ENCODE data around the gene LARP4.
A peak's percentile ranks its signal among the peaks of the same experiment; 100 is the strongest.
"Not testable (repeated sequence)": the region's sequence is repeated elsewhere in the genome, so short reads cannot be mapped to it uniquely, and the experiment has no call there.

LARP4 gene

DNA sequence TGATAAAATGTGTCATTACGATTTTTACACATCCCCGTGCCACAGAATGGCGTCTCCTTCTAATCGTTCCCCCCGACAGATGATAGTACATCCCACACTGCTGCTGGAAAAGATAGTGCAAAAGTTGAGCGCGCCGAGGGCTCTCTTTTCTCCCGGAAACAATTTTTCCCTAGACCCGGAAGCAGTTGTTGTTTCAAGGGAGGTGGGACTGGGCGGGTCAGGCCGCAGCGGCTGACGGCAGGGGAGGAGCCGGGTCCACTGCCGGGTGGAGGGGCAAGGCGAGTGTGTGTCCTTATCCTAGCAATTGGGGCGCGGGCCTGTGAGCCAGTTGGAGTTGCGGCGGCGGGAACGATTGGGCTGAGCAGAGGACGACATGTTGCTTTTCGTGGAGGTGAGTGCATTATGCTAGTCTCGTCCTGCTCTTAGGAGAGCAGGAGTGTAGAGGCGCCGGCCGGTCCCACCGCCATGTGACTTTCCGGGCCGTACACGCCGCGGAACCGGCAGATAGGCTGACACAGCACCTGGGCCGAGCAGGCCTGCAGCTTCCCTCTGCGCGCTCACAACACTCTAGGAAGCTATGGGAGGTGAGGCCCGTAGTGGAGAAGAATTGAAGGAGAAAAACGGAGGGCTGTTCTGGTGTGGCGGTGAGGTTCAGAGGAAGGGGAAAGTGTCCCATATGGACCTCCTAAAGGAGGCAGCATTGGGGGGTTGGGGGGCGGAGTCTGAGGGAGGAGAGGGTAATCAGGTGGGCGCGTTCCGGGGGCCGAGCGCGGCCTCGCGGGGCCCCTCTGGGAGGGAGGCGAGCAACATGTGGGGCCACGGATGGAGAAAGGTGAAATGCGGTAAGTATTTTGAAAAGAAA is at the start of gene LARP4:
TSS of gene LARP4 (plus strand) at position 248 of the 862 bp plus-strand sequence. CDS start at position 374, 126 bp downstream.
- DNase-seq (ENCODE audit: low read depth), result peak; percentile 75

DNA sequence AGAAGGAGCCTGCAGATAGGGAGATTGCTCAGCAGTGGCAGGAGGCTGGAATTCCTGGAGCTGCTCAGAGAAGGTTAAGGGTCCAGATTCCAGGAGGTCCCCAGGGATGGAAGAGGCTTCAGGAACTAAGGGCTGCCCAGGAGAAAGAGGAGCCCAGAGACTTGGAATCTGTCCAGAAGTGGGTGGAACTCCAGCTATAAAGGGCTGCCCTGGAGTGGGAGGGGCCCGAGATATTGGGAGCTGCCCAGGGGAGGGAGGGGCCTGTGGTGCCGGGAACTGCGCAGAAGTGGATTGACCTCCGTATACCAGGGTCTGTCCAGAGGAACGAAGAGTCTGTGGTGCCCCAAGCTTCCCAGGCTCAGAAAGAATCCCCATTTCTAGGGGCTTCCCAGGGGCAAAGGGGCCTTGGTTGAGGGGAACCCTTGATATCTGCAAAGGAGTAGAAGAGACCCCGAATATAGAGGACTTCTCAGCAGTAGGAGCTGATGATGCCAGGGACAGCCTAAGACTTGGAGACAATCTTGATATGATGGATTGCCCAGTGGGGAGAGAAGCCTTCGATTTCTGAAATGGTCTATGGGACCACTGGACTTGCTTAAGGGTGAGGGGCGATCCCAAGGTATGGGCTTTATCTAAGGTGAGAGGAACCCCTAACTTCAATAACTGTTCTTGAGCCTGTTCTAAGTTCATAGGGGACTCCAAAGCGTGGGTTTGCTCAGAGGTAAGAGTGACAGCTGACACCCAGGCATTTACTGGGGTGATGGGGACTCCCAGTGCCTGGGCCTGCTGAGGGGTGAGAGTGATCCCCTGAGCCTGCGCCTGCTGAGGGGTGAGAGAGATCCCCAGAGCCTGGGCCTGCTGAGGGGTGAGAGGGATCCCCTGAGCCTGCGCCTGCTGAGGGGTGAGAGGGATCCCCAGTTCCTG is 49.3 kb upstream of the LARP4 start:
- DNase-seq (ENCODE audit: low read depth), result no peak

DNA sequence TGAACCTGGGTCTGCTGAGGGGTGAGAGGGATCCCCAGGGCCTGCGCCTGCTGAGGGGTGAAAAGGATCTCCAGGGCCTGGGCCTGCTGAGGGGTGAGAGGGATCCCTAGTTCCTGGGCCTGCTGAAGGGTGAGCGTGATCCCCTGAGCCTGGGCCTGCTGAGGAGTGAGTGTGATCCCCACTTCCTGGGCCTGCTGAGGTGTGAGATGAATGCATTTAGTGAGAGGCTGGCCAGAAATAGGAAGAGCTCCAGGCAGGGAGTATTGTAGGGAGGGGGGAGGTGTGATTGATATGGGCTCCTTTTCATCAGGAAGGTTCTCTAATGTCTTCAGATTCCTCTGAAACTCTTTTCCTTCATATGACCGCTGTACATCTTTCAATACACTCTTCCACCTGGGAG is 47.3 kb upstream of the LARP4 start:
- no peak for DNase-seq (ENCODE audit: low read depth)

DNA sequence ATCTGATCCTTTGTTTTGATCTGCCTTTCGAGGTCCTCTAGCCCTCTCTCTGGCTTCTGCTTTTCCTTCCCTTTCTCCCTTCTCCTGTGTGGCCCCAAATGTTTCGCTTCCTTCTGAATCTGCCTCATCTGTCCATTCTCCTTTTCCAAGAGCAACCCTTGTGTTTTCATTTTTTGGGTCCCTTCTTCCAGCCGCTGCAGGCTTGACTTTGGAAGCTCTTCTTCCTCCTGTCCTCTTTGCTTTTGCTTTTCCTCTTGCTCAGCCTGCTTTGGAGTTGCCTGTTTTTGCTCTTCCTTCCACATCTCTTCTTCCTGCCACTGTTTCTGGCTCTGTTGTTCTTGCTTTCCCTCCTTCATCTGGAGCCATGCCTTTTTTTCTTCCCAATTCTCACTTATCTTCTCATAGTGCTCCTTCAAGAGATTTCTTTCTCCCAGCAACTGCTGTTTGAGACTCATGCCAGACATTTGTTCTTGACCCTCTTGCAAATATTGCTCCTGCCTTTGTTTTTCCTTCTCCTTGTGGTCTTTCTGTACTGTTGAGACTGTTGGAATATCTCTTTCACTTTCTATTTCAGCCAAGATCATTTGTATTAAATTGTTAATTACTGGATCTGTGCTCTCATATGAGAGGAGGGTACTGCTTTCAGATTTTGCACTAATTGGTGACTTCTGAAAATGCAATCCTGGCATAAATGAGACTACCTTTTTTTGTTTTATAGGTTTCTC is 46.7 kb upstream of the LARP4 start:
- DNase-seq (ENCODE audit: low read depth), result no peak

DNA sequence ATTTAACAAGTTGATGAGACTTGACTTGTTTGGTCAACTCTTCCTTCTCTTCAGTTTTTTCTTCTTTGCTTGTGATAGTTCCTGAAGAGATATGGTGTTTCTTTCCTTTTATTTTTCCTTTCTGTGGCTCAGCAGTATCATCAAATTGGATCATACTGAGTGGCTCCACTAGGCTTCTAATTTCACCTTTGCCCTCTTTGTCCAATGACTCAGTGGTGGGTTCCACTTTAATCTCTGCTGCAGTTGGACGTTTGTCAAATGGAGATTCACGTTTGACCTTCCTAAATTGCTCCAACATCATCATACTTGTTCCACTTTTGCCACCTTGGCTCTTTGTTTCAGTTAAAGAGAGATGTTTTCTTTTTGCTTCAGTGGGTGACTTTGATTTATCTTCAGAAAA is 45.8 kb upstream of the LARP4 start:
- DNase-seq (ENCODE audit: low read depth), result no peak

DNA sequence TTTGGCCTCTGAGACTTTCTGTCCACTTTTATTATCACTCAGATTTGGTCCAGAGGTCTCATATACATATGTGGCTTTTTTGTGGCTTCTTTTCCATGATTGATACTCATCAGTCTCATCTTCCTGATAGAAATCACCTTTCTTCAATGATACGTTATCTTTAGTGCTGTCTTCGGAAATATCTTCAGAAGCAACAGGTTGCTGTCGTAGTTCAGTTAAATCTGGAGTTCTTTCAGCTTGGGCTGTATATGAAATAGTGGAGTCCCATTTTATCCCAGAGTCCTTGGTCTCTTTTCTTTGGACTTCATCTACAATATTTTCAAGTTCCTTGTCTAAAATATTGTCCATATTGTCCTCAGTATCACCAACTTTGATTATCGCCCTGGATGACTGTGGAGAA is 45.3 kb upstream of the LARP4 start:
- no peak for DNase-seq (ENCODE audit: low read depth)

DNA sequence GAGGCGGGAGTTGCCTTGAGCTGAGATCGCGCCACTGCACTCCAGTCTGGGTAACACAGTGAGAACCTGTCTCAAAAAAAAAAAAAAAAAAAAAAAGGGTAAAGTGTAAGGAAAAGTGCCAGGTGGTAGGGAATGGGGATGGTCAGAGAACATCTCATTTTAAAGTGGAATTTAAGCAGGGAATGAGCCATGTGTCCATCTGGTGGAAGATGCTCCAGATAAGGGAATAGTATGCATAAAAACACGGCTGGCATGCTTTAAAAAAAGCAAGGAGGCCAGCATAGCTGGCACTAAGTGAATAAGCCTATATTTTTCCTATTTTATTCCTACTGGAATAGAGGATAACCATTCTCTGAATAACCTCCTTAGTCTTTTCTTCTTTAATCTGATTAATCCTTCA is 38.0 kb upstream of the LARP4 start:
- no peak for DNase-seq (ENCODE audit: low read depth)

DNA sequence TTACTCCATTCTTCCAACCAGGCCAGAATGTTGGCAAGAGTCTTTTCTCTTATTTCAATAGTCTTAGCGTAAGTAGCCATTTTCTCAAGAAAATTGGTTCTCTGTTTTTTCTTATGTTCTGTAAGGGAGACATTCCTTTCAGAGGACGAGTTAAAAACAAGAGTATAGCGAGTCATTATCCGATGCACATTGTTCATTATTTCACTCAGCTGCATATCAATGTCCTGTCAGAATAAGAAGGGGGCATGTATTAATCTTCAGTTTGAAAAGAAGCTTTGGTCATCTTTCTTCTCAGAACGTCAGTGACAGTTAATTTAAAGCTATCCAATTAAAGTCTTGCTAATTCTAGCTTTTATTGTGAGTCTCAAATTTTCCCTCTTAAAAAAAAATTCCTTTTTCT is 37.5 kb upstream of the LARP4 start:
- no peak for DNase-seq (ENCODE audit: low read depth)

DNA sequence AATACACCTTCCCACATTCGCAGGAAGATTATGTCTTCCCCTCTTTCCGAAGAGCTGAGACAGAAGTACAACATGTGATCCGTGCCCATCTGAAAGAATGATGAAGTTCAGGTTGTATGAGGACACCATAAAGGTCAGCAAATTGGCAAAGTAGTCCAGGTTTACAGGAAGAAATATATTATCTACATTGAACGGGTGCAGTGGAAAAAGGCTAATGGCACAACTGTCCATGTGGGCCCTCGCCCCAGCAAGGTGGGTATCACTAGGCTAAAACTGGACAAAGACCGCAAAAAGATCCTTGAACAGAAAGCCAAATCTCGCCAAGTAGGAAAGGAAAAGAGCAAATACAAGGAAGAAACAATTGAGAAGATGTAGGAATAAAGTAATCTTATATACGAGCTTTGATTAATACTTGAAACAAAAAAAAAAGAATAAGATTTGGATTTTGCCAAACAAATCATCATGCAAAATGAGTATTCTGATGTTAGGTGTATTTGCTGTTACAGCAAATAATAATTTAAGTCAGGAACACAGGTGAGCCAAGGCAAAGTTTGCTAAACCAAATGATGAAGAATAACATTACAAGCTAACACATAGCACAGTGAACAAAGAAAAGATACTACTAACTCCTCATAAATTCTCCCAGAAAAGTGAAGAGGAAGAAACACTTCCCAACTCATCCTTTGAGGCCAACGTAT is 34.8 kb upstream of the LARP4 start:
- DNase-seq (ENCODE audit: low read depth), result no peak

DNA sequence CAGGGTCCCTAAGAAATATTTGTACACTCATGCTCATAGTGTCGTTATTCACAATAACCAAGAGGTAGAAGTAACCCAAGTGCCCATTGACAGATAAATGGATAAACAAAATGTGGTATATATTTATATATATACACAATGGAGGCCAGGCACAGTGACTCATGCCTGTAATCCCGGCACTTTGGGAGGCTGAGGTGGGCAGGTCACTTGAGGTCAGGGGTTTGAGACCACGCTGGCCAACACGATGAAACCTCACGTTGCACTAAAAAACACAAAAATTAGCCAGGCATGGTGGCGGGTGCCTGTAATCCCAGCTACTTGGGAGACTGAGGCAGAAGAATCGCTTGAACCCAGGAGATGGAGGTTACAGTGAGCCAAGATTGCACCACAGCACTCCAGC is 30.0 kb upstream of the LARP4 start:
- DNase-seq (ENCODE audit: low read depth), result not testable (repeated sequence)

DNA sequence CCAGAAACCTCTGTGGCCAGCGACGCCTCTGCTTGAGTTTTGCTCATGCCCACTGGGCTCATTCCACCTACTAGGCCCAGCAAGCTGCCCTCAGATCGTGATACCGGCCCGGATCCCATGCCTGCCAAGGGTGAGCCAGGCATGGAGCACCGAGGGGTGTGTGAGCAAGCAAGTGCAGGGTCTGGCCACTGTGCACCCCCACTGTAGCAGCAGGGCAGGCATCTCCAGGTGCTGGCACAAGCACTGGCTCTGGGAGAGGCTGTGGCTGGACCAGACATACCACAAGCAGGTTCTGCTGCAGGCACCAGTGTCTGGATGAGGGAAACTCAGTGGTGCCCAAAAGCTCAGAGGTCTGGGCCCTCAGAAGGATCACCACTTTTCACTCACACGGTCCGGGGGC is 24.9 kb upstream of the LARP4 start:
- no peak for DNase-seq (ENCODE audit: low read depth)

DNA sequence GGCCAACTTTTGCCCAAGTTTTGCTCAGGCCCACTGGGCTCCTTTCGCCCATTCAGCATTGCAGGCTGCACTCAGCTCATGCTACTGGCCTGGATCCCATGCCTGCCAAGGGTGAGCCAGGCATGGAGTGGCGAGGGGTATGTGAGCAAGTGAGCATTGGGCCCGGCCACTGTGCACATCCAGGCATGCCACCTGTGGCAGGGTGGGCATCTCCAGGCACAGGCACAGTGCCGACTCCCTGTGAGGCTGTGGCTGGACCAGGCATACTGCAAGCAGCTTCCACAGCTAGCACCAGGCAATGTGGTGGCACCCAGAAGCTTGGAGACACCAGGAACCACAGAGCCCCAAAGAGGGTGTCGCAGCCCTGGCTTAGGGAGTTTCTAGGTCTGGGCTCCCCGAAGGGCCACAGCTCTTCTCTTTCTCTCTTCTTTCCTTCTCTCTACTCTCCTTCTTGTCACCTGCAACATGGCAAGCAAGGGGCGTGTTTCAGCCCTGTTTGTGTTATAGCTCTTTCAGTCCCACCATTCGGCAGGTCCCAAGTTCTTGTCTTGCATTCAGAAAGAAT is 19.8 kb upstream of the LARP4 start:
- no peak for DNase-seq (ENCODE audit: low read depth)

DNA sequence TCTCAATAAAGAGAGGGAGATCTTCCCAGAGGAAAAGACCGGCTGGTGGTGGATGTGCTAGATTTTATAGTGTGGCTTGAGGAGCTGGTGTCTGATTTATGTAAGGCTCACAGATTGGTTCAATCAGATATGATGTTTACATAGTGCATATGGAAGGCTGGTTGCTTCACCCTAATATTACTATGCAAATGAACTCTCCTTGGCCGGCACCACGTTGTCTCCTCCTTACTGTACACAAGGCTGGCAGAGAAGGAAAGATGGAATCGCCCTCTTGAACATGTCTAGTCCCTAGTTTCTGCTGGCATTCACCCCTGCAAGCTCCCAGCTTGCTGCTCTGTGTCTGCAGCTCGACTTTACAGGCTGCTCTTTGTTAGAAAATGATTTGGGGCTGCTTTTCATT is 13.2 kb upstream of the LARP4 start:
- no peak for DNase-seq (ENCODE audit: low read depth)

DNA sequence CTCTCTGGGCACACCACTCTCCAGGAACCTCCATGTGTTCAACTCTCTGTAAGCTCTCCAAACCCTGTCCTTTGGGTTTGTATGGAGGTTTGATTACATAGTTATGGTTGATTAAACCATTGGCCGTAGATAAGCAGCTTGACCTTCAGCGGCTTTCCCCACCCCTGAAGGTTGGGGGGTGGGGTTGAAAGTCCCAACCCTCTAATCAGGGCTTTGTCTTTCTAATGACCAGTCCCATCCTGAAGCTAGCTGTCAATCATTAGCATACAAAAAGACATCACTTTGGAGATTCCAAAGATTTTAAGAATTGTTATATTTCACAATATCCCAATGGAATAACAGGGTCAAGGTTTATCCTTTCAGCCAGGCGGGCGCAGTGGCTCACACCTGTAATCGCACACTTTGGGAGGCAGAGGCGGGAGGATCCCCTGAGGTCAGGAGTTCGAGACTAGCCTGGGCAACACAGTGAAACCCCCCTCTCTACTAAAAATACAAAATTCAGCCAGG is 12.7 kb upstream of the LARP4 start:
- no peak for DNase-seq (ENCODE audit: low read depth)

DNA sequence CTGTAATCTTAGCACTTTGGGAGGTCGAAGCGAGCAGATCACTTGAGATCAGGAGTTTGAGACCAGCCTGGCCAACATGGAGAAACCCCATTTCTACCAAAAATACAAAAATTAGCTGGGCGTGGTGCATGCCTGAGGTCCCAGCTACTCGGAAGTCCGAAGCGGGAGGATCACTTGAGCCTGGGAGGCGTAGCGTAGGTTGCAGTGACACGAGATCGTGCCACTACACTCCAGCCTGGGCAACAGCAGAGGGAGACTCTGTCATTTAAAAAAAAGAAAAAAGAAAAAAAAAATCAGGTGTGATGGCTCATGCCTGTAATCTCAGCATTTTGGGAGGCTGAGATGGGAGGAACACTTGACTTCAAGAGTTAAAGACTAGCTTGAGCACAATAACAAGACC is 11.9 kb upstream of the LARP4 start:
- not testable (repeated sequence) for DNase-seq (ENCODE audit: low read depth)

DNA sequence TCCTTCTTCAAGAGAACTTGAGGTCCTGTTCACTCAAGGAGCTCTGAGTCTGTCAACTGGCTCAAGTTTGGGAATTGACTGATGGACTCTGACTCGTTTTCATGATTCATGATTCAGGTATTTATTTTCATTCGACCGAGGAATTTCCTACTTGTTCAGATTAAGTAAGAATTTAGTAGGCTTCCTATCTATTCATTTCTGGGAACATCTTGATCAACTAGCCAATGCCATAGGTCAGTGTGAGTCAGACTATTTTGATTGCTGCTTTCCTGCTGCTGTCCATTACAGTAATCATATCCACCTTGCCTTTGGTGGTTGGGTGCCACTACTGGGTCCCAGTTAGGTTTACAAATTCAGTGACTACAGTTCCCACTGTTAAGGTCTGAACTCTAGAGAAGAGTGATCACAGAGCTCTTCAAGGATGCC is 10.4 kb upstream of the LARP4 start:
- no peak for DNase-seq (ENCODE audit: low read depth)

DNA sequence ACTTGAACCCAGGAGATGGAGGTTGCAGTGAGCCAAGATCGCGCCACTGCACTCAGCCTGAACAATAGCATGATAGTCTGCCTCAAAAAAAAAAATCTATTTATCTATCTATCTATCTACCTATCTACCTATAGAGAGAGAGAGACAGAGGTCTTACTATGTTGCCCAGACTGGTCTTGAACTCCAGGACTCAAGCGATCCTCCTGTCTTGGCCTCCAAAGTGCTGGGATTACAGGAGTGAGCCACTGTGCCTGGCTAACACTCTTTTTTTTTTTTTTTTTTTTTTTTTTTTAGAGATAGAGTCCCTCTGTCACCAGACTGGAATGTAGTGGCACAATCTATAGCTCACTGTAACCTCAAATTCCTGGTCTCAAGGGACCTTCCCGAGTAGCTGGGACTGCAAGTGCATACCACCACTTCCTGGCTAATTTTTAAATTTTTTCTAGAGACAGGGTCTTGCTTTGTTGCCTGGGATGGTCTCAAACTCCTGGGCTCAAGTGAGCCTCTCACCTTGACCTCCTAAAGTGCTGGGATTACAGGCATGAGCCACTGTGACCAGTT is 6.1 kb upstream of the LARP4 start:
- DNase-seq (ENCODE audit: low read depth), result no peak

DNA sequence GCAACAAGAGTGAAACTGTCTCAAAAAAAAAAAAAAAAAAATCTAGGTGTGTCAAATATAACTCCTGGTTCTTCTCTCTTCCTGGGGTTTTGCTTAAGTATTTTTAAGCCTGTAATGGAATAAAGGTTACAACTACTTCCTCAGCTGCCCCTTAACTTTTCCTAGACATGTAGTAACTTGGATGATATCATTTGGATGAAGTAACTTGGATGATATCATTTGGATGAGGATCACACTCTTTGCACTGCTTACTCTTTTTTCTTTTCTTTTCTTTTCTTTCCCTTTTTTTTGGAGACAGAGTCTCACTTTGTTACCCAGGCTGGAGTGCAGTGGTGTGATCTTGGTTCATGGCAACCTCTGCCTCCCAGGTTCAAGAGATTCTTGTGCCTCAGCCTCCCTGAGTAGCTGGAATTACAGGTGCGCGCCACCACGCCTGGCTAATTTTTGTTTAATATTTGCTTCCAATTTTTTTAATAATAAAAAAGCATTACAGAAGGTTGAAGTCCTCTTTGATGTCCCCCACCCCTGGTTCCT is 3.5 kb upstream of the LARP4 start:
- DNase-seq (ENCODE audit: low read depth), result no peak

DNA sequence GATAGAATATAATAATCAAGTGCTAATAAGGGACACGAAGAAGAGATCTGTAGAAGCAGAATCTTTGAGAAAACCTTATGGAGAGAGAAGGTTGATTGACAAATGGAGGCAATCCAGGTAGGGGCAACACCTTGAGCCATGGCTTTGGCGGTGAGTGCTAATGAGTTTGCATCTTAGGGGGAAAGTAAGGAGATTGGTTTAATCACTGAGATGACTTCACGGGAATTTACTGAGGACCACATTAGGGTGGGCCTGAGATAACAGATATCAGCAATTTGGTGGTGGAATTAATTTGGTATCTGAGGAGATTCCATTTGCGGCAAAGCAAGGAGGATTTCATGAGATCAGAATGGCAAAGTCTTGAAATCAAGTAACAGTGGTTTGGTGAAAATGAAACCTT is 1.8 kb upstream of the LARP4 start:
- DNase-seq (ENCODE audit: low read depth), result no peak

DNA sequence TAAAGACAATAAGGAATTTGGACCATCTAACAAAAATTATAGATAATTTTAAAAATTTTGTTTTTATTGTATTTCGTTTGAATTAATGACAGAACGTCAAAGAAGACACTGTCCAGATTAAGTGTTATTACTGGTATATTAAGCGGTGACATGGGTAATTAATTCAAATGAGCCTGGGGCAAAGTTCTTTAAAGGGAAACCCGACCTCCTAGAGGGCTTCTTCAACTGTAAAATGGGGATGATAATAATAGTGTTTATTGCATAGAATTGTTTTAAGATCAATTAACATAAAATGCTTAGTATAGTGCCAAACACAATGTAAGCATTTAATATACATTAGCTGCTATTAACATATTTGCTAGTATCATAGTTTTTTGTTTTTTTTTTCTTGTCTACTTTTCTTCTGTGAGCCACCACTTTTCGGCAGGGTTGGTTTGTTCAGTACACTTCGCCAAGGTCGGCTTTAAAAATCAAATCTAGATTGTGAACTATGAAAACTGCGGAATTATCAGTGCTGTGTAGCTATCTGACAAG is 514 bp upstream of the LARP4 start:
- no peak for DNase-seq (ENCODE audit: low read depth)
